GM19239 (cell line): ENCODE measurements around the gene FMN2.
"Not testable (repeated sequence)": the region's sequence is repeated elsewhere in the genome, so short reads cannot be mapped to it uniquely, and the experiment has no call there.

Experiments used
- DNase-seq: peaks from one replicate; pipeline ENCODE4 v3.0.0; 2011; ENCODE audit warnings: low spot score; ENCODE audit not compliant: insufficient read length
- FAIRE-seq: peaks from 2 replicates; lab custom pipeline; 2011; peaks lifted over from hg19 to GRCh38; lab: Jason Lieb, UNC

FMN2 gene

DNA sequence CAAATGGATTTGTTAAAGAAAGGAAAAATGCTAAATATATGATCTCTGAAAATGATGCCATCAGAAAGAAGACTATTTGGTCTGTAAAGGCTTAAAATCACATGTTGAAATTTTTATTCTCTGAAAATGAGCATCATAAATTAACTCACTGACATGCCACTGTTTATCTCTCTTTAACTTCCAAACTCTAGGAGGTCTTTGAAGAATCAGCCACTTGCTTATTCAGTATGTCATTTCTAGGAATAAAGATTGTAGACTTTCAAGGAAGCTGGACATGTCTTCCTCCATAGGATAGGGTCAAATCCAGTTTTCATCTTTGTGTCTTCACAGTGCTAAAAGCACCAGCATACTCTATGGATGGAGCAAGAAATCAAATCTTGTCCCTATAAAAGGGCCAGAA is 147.6 kb downstream of the FMN2 start:
- FAIRE-seq, result no peak
- DNase-seq, result no peak

DNA sequence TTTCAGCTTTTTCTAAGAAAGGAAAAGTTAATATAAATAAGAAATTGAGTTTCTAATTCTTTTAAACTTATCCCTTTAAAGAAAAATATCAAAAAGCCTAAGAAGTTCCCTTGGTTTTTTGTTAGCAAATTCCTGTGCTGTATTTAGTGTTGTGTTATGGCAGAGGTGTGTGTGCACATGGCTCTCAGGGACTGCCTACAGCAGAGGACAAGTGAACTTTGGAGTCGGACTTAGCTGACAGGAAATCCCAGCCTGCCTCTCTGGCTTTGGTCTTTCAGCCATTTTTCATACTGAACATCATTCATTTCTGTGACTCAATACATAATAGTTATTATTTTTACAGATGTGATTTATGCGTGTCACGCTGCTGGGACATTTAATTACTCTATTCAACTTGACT is 149.6 kb downstream of the FMN2 start:
- FAIRE-seq (no peak), DNase-seq (no peak)

DNA sequence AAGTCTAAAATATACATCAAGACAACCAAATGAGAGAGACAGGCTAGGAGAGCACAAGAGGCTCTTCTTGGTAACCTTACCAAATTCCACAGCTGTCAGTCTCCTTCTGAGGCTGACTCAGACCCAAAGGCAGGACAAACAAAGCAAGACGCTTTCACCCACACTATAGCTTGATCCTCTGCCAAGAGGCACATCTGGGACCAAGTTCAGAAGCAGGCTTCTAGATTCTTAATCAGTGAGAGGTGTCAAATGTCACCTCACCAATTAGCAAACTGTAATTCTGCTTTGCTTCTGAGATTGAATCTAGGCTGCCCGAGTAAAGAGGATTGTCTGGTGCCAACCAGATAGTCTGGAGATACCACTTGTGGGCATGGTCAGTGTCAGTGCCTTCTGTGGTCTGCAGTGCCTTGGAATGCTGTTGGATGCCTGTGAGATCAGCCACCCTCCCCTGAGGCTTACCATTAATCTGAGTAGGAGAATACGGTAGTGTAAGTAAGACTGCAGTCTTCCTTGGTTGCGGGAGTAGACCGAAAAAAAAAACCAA is 151.0 kb downstream of the FMN2 start:
- FAIRE-seq (no peak), DNase-seq (no peak)

DNA sequence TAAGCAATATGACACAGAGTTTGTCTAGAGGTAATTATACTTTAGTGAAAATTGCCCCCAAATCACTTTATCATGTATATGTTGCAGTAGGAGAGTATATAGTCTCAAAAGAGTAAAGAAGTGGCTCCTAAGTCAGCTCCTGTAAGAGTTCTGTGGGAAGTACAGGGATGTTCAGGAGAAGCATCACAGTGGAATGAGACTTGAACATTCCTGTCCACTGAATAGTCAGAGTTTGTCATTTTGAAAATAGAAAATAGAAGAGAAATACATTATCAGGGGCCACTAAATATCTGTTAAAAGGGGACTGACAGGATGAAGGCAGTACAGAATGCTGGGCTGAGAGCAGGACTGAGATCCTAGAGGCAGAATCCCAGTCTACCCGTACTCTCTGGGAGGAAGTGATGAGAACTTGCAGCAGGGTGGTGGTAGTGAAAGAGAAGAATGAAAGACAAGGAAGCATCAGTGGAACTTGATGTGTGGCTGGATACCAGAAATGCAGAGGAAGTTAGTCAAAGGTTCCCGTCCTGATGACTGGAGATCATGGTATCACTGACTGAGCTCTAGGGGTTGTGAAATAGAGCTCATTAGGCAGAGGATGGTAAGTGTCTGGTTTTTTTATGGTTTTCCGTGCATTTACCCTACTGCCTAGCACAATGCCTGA is 153.4 kb downstream of the FMN2 start:
- no peak for DNase-seq
- no peak for FAIRE-seq

DNA sequence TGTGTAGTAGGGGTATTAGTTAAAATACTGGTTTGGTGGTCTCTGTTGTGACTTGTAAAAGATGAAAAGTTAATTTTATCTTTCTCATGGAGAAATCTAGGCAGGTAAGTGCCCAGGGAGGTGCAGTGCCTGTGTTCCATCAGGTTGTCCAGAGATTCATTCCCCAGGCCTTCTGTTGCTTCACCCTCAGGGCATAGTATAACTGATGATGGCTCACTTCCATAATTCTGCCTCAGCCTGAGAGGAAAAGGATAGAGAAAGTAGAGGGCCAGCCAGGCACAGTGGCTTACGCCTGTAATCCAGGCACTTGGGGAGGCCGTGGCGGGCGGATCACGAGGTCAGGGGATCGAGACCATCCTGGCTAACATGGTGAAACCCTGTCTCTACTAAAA is 153.9 kb downstream of the FMN2 start:
- no peak for DNase-seq
- FAIRE-seq, result no peak

DNA sequence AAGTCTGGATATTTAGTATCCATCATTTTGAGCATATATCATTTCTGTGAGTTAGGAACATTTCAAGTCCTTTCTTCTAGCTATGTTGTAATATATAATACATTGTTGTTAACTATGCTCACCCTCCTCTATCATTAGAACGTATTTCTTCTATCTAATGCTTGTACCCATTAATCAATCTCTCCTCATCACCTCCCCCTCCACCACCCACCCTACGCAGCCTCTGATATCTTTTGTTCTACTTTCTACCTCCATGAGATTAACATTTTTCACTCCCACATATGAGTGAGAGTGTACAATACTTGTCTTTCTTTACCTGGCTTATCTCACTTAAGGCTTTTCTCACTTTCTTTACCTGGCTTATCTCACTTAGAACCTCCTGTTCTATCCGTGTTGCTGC is 156.2 kb downstream of the FMN2 start:
- DNase-seq (no peak), FAIRE-seq (no peak)

DNA sequence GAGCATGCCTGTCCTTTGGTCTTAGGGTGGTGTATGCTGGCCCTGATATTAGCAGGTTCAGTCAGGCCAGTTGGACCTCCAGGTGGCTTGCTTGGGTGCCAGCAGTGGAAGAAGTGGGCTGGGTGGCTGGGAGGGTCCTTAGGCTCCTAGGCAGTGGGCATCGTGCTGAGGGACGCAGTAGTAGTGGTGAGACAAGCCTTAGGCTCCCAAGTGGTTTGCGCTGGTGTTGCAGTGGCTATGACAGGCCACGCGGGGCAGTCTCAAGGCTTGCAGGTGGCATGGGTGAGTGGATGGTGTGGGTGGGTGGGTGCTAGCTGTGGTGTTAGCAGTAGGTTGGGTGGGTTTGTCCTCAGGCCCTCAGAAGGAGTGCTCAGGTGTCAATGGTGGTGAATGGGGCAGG is 162.3 kb downstream of the FMN2 start:
- DNase-seq, result no peak
- no peak for FAIRE-seq

DNA sequence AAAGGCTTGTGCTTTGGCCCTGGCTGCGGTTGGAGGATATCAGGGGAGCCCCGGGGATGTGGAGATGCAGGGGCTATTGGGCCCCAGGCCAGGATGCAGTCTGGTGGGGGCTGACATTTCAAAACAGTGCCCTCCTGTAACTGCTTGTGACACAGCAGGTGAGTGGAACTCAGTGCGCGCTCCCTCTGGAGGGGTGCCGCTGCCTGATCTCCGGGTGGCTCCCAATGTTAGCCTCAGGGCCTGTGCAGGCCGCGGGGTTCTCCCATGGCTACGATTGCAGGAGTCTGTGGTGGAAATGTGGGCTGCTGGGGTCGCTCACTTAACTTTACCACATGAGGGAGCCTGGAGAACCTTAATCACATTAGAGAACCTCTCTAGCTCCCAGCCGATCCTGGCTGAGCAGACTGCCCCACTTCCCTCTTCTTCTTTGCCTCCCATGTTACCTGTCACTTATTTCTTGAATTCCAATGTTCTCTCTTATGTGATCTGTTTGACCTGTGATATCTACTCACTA is 163.2 kb downstream of the FMN2 start:
- DNase-seq (no peak), FAIRE-seq (no peak)

DNA sequence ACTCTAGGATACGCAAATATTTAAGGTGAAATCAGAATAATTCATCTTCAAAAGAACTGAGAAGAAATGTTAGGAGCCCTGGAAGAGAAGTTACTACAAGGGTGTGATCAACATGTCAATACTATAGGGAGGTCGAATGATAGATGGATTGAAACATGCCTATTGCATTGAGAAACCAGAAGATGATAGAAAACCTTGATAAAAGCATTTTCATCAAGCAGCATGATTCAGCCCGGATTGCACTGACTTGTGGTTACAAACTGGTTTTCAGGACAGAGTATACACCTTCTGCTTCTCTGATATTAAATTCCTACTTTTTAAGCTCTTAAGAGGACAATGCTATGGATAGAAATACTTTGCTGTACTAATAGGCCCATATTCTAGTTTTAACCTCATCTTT is 164.2 kb downstream of the FMN2 start:
- DNase-seq, result no peak
- no peak for FAIRE-seq

DNA sequence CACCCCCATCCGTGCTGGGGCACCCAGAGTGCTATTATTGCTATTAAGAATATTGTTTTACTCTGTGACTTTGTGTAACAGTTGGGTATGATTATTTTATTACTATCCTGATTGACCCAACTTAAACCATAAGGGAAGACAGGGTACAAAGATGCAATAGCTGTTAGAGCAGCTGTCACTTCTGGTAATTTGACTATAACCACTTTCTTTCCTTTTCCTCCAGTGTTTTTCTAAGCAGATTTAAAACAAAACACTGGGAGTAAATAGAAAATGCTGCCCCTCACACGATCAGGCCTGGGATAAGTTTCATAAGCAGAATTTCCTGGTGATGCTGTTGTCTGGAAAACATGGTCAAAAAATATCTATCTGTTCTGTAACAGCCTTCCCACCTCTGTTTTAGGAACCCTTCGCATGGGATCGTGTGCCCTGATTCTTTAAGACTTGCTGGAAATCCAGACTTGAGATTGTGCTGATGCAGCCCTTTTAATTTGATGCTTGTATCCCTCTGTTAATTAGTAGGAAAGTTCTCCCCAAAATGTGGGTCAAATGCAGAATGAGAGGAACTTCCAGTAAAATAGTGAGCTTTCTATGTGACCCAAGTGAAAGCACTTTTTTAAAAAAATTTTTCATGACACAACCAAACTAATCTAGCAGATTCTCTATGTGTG is 165.3 kb downstream of the FMN2 start:
- DNase-seq (no peak), FAIRE-seq (no peak)

DNA sequence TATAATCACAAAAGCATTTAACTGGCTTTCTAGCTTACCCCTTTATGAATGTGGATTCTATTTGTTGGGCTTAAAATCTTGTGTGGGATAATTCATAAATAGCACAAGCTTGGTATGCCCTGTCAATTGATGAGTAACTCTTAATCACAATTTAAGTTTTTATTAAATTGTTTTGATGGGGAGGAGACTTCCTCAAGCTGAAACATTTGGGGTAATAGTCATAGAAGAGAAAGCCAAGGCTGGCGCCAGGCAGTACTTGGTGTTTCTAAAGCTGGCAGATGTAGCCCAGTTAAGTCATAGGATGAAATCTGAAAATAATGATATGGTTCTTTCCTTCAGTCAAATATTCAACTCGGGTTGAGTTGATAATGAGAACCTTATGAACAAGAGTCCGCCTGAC is 167.2 kb downstream of the FMN2 start:
- DNase-seq (no peak), FAIRE-seq (no peak)

DNA sequence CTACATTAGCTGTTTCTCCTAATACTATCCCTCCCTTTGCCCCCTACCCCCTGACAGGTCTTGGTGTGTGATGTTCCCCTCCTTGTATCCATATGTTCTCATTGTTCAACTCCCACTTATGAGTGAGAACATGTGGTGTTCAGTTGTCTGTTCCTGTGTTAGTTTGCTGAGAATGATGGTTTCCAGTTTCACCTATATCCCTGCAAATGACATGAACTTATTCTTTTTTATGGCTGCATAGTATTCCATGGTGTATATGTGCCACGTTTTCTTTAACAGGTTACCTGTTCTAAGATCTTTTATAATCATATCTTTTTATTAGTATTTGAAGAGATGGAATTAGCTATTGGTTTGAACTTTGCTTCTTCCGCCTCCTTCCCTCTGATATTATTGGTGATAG is 172.8 kb downstream of the FMN2 start:
- not testable (repeated sequence) for FAIRE-seq, DNase-seq

DNA sequence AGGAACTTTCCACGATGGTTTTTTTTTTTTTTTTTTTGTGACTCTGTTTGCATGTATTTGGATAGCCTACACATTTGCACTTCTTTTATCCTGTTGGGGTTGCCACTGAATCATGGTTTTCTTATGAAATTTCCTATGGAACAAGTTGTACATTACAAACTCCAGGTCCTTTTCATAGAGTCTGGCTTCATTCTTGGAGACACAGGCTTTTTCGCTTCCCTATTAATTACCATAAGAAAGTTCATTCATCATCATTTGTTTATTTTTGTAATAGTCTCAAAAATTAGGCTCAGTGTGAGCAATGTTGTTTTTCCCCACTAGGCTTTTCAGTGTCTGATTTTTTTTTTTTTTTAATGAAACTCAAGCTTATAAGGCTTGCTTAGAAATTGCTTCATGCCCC is 179.4 kb downstream of the FMN2 start:
- DNase-seq (no peak), FAIRE-seq (no peak)

DNA sequence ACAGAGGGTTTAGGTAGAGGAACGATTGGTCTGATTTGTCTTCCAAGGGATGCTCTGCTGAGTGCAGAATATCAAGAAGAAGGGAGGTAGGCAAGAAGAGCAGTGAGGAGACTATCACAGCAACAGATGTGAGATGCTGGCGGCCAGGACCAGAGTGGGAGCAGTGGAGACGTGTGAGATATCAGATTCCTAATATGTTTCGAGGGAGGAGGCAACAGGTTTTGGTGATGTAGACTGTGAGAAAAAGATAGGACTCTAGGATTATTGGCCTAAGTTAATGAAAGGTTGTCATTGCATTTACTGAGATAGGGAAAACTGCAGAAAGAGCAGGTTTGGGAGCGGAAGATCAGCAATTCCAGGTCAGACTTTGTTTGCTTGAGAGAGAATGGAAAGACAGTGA is 182.9 kb downstream of the FMN2 start:
- no peak for DNase-seq
- FAIRE-seq, result no peak

DNA sequence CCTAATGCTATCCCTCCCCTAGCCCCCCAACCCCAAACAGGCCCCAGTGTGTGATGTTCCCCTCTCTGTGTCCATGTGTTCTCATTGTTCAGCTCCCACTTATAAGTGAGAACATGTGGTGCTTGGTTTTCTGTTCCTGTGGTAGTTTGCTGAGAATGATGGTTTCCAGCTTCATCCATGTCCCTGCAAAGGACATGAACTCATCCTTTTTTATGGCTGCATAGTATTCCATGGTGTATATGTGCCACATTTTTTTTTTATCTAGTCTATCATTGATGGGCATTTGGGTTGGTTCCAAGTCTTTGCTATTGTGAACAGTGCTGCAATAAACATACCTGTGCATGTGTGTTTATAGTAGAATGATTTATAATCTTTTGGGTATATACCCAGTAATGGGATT is 183.5 kb downstream of the FMN2 start:
- FAIRE-seq, DNase-seq: not testable (repeated sequence)

DNA sequence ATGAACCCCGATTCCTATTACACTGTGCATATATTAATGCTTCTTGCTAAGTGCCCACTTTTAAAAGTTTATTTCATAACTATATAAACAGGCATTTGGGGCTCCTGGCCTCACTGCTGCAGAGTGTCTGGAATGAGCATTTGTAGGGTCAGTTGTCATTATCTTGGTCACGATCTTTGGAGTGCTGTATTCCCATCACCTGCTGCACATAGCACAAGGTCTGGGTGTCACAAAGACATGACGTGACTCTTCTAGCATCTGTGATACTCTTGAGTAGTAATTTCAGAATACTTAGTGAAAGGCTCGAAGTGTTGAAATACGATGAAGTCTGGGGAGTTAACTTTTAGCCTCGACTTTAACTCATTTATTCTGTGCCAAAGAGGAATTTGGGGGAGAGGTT is 186.4 kb downstream of the FMN2 start:
- no peak for FAIRE-seq

DNA sequence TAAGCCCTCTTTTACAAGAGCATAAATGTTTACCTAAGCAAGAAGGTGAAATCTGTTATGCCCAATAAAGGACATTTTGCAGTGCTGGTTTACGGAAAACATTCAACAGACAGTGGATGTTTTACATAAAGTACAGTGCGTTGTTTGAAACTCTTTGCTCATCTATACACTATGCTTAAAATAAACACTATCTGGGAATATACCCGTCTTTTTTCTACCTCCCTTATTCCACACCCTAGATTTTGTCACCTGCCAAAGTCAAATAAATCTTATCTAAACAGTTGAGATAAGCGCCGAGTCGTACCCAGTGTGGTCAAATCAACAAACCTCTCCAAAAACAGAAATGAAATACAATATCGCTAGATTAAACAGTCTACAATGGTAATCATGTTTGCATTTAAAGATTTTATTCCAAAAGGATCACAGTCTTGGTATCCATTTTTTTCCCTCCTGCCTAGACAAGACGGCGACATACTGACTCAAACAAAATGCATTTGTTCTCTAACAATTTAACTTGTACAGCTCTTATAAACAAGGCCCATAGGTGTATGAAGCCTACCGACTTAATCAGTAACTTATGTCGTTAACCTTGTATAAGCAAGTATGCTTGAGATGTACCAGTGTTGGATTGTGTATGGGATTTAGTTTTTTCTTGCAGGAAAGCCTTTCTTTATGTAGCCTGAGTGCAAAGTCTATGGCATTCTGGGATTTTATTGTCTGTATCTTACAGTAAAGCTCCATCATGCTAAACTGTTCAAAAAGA is 189.1 kb downstream of the FMN2 start:
- FAIRE-seq, result no peak
- DNase-seq, result no peak

More for the DNA sequence above, 186.4 kb downstream of the FMN2 start:
- no peak for DNase-seq

DNA sequence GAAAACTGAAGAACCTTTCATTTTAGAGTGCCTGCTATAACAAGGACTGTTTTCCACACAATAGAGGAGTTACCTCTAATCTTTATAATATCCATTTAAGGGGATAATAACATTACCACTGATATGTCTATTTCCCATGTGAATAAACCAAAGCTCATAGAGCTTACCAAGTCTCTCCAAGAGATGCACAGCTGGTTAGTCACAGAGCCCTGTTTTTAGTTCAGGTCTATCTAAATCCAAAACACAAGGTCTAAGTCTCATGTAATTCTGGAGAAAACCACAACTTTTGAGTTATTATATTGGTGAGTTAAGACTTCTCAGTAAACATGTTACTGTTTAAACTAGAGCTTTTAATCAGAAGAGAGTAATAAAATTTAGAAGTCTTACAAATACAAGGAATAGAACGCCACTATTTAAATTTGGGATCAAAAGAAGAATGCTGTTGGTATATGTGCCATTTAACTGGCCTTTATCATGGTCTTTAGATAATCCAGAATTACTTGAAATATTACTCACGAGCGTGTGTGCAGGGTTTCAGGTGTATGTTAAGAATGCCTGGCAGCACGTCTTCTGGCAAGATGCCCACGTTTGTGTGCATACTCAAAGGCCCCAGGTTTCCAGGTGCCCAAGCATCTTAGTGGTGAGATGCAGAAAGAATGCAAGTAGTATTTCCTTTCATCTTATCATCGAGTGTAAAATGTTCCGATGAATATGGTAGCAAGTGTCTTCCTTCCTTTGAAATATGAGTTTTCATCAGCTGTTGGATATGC is 190.6 kb downstream of the FMN2 start:
- DNase-seq, result no peak
- no peak for FAIRE-seq

DNA sequence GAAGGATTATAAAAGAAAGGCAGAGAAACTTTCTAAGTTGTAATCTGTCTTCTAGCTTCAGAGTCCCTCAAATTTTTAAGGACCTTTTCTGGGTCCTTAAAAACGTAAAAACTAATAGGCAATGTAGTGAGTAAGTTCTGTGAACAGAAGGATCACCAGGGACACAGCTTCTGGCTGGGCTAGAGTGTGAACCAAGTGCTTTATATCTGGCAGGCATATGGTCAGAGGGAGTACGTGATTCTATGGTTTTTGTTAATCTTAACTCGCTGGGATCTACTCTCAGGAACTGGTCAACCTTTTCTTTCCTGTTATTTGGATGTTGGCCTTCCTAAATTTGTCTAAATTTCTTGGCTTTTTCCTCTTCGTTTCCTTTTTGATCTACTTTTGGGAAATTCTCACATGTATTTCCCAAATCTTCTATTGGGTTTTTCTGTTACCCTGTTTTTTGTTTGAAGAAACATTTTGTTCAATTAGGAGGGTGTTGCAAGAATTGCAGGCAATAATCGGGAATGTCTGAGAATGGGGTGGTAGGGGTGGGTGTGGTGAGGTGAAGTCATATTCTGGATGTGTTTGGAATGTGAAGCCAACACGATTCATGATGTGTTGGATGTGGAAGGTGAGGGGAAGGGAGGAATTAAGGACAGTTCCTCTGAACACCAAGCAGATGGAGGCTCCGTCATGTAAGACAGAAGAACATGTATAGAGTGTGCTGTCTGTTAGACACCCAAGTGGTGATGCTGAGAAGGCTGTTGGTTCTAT is 193.2 kb downstream of the FMN2 start:
- DNase-seq (no peak), FAIRE-seq (no peak)

DNA sequence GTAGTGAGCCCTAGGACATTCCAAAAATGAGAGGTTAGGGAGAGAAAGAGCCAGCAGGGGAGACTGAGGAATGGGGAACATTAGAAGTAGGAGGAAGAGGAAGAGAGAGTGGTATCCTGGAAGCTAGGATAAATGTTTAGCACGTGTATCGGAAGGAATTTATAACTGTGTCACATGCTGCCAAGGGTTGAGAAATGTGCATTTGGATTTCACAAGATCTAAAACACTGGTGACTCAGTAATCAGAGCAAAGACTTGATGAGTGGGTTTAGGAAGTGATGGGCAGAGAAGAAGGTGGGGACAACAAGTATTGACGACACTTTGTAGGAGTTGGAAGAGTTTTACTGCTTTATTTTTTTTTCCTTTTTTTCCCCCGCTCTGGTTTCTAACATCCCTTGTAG is 193.9 kb downstream of the FMN2 start:
- DNase-seq, result no peak
- FAIRE-seq, result no peak
